Breast epithelium (tissue), 4 donors: Measurements from ENCODE around the gene MAMDC4. TPM values are rescaled to one million over a fixed set of nuclear protein-coding genes. Genes with fewer than 3 reads are reported as not detected.

Source experiments
- DNase-seq, 2 donors: peaks; one replicate each; pipeline ENCODE4 v3.0.0-alpha.2; 2019; ENCODE audit warnings: low spot score in 2 of 2
- H3K27ac ChIP-seq, 2 donors: fragments of 200-600 bp; sonication (generic) in 1 of 2; one replicate each; pipeline ENCODE4 v1.5.1; 2016 to 2019; ENCODE audit warnings: mild to moderate bottlenecking in 1 of 2
- H3K27me3 ChIP-seq, 2 donors: fragments of 200-600 bp; sonication (generic) in 1 of 2; one replicate each; pipeline versions ENCODE4 v1.5.1 to v1.6.0; 2017 to 2019; ENCODE audit warnings: control low read depth in 1 of 2, mild to moderate bottlenecking in 1 of 2
- H3K36me3 ChIP-seq: fragments of 200-600 bp; one replicate; pipeline ENCODE4 v1.5.1; 2019
- H3K4me1 ChIP-seq, 2 donors: fragments of 200-600 bp; sonication (generic); one replicate each; pipeline ENCODE4 v1.5.1; 2016 to 2019; ENCODE audit warnings: control low read depth in 1 of 2
- H3K4me3 ChIP-seq, 3 donors: fragments of 200-600 bp; sonication (generic); 1 replicate in 2 of 3; 2 replicates in 1 of 3; pipeline ENCODE4 v1.5.1; 2016 to 2019; ENCODE audit warnings: mild to moderate bottlenecking in 3 of 3, moderate library complexity in 2 of 3
- H3K9me3 ChIP-seq, 2 donors: fragments of 200-600 bp; sonication (generic) in 1 of 2; one replicate each; pipeline ENCODE4 v1.5.1; 2016 to 2019; ENCODE audit warnings: control low read depth in 1 of 2
- POLR2A ChIP-seq: fragments of 450-650 bp; IDR thresholded peaks from one replicate; pipeline ENCODE4 v1.6.1; 2016; ENCODE audit warnings: antibody characterized with exemption, mild to moderate bottlenecking, moderate library complexity
- POLR2AphosphoS5 ChIP-seq, 3 donors: sonication (generic); formaldehyde crosslinking; IDR thresholded peaks; one replicate each; pipeline ENCODE4 v1.6.1; 2017; ENCODE audit warnings: antibody characterized with exemption in 3 of 3
- intact Hi-C: fragments of 100-400 bp; cut with DNase I; formaldehyde crosslinking; loops from one replicate; pipeline ENCODE4 v1.15.1; 2023; ENCODE audit warnings: low total_unique reads
- total RNA-seq, 3 donors: library from RNA; depleted of rRNA; stranded (reverse); fragments of >200 nt; gene quantifications; one replicate each; pipeline ENCODE4 v1.1.0, GENCODE V29; 2016
- TF ChIP-seq, protein P1 (sequence below), 3 donors: fragments of 450-650 bp; IDR thresholded peaks; one replicate each; pipeline ENCODE4 v1.5.1; 2016 to 2017; ENCODE audit warnings: antibody characterized with exemption in 3 of 3, mild to moderate bottlenecking in 3 of 3, moderate library complexity in 3 of 3

MAMDC4 gene
- total RNA-seq, 3 donors from 2014 or later = 0.64 to 5.6 (median 3.4) TPM

DNA sequence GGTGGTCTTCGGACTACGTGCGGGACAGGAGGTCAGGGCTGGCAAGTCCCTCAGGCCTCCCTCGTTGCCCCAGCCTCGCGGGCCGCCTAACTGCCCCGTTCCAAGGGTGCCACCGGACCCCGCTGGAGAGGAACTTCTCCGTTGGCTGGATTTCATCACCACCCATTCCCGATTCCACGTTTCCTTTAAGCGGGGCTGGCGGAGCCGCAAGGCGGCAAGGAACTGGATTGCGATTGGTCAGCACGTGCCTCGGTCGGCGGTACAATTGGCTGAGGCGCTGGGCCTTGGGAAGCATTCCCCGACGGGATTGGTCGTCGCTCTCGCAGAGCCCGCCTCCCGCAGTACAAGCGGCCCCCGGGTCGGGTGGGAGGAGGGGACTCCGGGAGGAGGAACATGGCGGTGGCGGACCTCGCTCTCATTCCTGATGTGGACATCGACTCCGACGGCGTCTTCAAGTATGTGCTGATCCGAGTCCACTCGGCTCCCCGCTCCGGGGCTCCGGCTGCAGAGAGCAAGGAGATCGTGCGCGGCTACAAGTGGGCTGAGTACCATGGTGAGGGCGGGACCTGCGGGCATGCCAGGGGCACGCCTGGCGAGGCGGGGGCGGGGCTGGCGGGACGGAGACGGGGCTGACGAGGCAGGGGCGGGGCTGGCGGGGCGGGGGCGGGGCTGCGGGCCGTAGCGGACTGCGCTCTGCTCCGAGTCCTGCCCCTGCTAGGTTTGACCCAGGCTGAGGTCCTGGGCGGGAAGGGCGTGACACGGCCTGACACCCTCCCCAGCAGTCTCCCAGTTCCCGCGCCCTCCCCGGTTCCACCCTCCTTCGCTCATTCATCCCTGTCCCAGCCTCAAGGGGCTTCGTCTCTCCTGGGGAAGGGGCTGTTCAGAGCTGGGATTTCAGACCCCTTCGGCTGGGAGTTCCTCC lies 2.8 kb upstream of the MAMDC4 start, which contains the start of gene PHPT1:
PHPT1 (plus strand) TSS at position 372 of the 922 bp plus-strand sequence; CDS start at position 394, 22 bp downstream.
- Histone ChIP-seq H3K4me3 (peak within 1 kb of the TSS; percentile 70 to 91 (median 78)), H3K9me3 (no peaks in the 10 kb centered on the region), H3K36me3 (no peaks in the 10 kb centered on the region), H3K4me1 (peaks cover 9 to 22% of the 10 kb centered on the region in 2 donors), H3K27me3 (peaks cover 9 to 27% of the 10 kb centered on the region in 2 donors), H3K27ac (peak within 1 kb of the TSS; percentile 78 to 95)
- intact Hi-C loops = no loop called here
- TF ChIP-seq, protein P1, sequence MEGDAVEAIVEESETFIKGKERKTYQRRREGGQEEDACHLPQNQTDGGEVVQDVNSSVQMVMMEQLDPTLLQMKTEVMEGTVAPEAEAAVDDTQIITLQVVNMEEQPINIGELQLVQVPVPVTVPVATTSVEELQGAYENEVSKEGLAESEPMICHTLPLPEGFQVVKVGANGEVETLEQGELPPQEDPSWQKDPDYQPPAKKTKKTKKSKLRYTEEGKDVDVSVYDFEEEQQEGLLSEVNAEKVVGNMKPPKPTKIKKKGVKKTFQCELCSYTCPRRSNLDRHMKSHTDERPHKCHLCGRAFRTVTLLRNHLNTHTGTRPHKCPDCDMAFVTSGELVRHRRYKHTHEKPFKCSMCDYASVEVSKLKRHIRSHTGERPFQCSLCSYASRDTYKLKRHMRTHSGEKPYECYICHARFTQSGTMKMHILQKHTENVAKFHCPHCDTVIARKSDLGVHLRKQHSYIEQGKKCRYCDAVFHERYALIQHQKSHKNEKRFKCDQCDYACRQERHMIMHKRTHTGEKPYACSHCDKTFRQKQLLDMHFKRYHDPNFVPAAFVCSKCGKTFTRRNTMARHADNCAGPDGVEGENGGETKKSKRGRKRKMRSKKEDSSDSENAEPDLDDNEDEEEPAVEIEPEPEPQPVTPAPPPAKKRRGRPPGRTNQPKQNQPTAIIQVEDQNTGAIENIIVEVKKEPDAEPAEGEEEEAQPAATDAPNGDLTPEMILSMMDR (IDR thresholded peaks at IDR 0.05) = no peak
- peak; percentile 91 to 98 (median 96) for TF ChIP-seq POLR2AphosphoS5 (IDR thresholded peaks at IDR 0.05)
- TF ChIP-seq POLR2A = peak; percentile 87
- peak; percentile 99 for DNase-seq

DNA sequence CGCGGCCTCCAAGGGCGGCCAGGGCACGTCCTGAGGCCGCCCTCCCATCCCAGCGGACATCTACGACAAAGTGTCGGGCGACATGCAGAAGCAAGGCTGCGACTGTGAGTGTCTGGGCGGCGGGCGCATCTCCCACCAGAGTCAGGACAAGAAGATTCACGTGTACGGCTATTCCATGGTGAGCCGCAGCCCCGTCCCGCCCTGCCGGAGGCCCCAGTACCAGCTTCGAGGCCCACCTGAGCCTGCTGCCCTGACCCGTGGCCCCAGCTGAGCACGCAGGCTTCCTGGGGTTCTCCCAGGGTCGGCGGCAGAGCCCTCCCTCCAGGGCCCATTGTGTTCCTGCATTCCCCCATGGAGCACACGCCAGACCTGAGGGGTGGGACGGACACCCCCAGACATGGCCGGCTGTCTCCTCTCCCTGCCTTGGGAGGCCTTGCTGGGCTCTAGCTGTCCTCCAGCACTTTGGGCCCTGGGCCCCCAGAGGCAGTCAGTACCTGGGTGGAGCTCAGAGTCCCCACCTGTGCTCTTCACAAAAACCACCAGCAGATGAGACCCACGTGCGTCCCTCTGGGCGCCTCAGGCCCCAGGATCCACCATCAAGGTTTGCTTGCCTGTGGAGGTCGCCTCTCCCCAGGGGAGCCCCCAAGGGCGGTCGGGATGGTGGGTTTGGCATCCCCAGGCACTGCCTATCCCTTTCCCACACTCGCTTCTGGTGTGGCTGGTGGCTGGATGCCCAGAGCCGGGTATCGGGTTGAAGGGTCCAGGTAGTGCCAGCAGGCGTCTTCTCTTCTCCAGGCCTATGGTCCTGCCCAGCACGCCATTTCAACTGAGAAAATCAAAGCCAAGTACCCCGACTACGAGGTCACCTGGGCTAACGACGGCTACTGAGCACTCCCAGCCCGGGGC lies 1.9 kb upstream of the MAMDC4 start:
- peak overlapping the region; percentile 70 to 91 (median 78) for H3K4me3 ChIP-seq
- intact Hi-C loops = no loop called here
- no peak for TF ChIP-seq POLR2AphosphoS5 (IDR thresholded peaks at IDR 0.05)
- TF ChIP-seq, protein P1 (IDR thresholded peaks at IDR 0.05) = no peak
- no peak for TF ChIP-seq POLR2A
- peaks cover 9 to 21% of the 10 kb centered on the region in 2 donors for H3K4me1 ChIP-seq
- DNase-seq = no peak
- peaks cover 9 to 21% of the 10 kb centered on the region in 2 donors for H3K27me3 ChIP-seq
- no peaks in the 10 kb centered on the region for H3K36me3 ChIP-seq
- peak overlapping the region; percentile 78 to 95 for H3K27ac ChIP-seq
- no peaks in the 10 kb centered on the region for H3K9me3 ChIP-seq

DNA sequence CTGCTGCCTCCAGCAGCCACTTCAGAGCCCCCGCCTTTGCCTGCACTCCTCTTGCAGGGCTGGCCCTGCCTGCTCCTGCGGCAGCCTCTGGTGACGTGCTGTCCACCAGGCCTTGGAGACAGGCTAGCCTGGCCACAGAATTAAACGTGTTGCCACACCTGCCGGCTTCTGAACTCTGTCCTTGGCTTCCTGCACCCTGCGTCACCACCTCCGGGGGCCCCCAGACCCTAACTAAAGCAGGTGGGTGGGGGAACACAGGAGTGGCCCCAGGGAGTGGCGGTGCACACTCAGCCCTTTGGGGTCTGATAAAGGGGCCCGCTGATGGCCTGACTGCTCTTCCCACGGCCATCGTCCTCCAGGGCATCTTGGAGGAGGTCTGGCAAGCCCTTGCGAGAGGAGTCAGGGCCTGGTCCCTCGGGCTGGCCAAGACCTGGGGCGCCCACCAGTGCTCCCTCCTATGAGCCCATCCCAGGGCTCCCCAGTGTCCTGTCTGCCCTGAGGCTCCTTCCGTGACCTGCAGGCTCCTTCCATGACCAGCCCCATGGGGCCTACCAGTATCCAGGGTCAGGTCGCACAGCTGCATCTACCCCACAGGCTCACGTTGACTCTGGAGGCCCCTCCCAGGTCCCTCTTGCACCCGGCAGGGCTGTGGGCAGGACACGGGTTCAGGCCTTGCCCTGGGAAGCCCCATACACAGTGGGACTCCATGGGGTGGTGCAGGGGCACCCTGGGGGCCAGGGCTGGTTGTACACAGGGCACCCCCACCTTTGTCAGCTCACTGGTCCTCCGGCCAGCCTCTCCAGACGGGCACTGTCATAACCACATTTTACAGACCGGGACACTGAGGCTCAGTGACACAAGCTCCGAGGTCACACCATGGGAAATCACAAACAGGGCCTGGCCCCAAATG lies 1.0 kb upstream of the MAMDC4 start:
- Histone ChIP-seq H3K27me3 (peaks cover 2 to 12% of the 10 kb centered on the region in 2 donors), H3K4me1 (peaks cover 9 to 21% of the 10 kb centered on the region in 2 donors), H3K9me3 (no peaks in the 10 kb centered on the region), H3K4me3 (no peak overlapping the region), H3K36me3 (no peaks in the 10 kb centered on the region), H3K27ac (no peak overlapping the region)
- TF ChIP-seq, protein P1 (IDR thresholded peaks at IDR 0.05) = no peak
- no peak for TF ChIP-seq POLR2A
- intact Hi-C loops = no loop called here
- no peak for DNase-seq

DNA sequence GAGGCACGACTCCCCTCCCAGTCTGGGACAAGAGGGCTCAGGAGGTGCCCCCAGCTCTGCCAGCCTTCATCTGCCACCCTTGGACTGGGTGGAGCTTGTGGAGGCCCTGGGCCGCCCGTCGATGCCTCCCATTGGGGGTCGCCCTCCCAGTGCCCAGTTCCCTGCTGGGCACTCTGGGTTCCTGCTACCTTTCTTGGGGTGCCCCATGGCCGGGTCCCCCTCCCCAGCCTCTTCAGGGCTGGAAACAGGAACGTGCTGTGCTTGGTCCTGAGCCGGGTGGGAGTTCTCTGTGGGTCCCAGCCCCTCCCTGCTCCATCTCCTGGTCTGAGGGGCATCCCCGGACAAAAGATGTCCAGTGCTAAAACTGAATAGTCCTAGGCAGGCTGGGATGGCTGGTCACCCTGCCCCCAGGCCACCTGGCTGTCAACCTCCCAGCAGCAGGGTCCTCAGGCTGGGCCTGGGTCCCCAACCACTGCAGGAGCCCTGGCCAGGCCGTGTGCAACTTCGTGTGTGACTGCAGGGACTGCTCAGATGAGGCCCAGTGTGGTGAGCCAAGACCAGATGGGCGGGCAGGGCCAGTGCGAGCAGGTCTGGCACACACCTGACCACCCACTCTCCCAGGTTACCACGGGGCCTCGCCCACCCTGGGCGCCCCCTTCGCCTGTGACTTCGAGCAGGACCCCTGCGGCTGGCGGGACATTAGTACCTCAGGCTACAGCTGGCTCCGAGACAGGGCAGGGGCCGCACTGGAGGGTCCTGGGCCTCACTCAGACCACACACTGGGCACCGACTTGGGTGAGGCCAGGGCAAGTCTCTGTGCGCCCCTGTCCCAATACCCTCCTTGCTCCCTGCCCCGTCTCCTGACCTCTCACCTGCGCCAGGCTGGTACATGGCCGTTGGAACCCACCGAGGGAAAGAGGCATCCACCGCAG lies 784 bp downstream of the MAMDC4 start:
- no peak for DNase-seq

More for the DNA sequence above, 784 bp downstream of the MAMDC4 start:
- Histone ChIP-seq H3K4me1 (peaks cover 7 to 9% of the 10 kb centered on the region in 2 donors), H3K9me3 (no peaks in the 10 kb centered on the region), H3K4me3 (no peak overlapping the region), H3K36me3 (no peaks in the 10 kb centered on the region), H3K27me3 (no peaks in the 10 kb centered on the region), H3K27ac (no peak overlapping the region)
- intact Hi-C loops = no loop called here
- TF ChIP-seq POLR2A = no peak
- no peak for TF ChIP-seq POLR2AphosphoS5 (IDR thresholded peaks at IDR 0.05)
- TF ChIP-seq, protein P1 (IDR thresholded peaks at IDR 0.05) = no peak
